ENCODE data around the gene MACROD2. TPM values are rescaled to one million over a fixed set of nuclear protein-coding genes. Genes with fewer than 3 reads are reported as not detected.

MACROD2 gene
- total RNA-seq, 1 donor from 2014 or later, result 2.5 TPM

- Mint-ChIP-seq H3K9me3 (ENCODE audit: unreplicated experiment) (no peaks in the 10 kb centered on the region), H3K27ac (ENCODE audit: unreplicated experiment) (no peak overlapping the region), H3K27me3 (ENCODE audit: unreplicated experiment) (no peaks in the 10 kb centered on the region), H3K36me3 (ENCODE audit: unreplicated experiment) (no peaks in the 10 kb centered on the region), H3K4me1 (ENCODE audit: unreplicated experiment) (peaks cover 5% of the 10 kb centered on the region), H3K4me3 (ENCODE audit: unreplicated experiment) (no peak overlapping the region)
- TF ChIP-seq, protein P1, sequence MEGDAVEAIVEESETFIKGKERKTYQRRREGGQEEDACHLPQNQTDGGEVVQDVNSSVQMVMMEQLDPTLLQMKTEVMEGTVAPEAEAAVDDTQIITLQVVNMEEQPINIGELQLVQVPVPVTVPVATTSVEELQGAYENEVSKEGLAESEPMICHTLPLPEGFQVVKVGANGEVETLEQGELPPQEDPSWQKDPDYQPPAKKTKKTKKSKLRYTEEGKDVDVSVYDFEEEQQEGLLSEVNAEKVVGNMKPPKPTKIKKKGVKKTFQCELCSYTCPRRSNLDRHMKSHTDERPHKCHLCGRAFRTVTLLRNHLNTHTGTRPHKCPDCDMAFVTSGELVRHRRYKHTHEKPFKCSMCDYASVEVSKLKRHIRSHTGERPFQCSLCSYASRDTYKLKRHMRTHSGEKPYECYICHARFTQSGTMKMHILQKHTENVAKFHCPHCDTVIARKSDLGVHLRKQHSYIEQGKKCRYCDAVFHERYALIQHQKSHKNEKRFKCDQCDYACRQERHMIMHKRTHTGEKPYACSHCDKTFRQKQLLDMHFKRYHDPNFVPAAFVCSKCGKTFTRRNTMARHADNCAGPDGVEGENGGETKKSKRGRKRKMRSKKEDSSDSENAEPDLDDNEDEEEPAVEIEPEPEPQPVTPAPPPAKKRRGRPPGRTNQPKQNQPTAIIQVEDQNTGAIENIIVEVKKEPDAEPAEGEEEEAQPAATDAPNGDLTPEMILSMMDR (IDR thresholded peaks at IDR 0.05), result no peak
- no peak for DNase-seq (ENCODE audit: extremely low spot score, unreplicated experiment)
Observed at GRCh38 chr20:15767999-15768741, 1772.9 kb downstream of the MACROD2 start.

GRCh38 chr20:15772826-15773225 is 1777.5 kb downstream of the MACROD2 start:
- TF ChIP-seq, protein P1 (IDR thresholded peaks at IDR 0.05), result no peak
- H3K27ac Mint-ChIP-seq (ENCODE audit: unreplicated experiment), result no peak overlapping the region
- DNase-seq (ENCODE audit: extremely low spot score, unreplicated experiment), result no peak
- peaks cover 2% of the 10 kb centered on the region for H3K4me1 Mint-ChIP-seq (ENCODE audit: unreplicated experiment)
- no peaks in the 10 kb centered on the region for H3K9me3 Mint-ChIP-seq (ENCODE audit: unreplicated experiment)
- H3K4me3 Mint-ChIP-seq (ENCODE audit: unreplicated experiment), result no peak overlapping the region
- no peaks in the 10 kb centered on the region for H3K36me3 Mint-ChIP-seq (ENCODE audit: unreplicated experiment)
- no peaks in the 10 kb centered on the region for H3K27me3 Mint-ChIP-seq (ENCODE audit: unreplicated experiment)

GRCh38 chr20:15774926-15775325 is 1779.6 kb downstream of the MACROD2 start:
- no peaks in the 10 kb centered on the region for H3K27me3 Mint-ChIP-seq (ENCODE audit: unreplicated experiment)
- H3K36me3 Mint-ChIP-seq (ENCODE audit: unreplicated experiment), result no peaks in the 10 kb centered on the region
- no peak overlapping the region for H3K4me3 Mint-ChIP-seq (ENCODE audit: unreplicated experiment)
- H3K9me3 Mint-ChIP-seq (ENCODE audit: unreplicated experiment), result no peaks in the 10 kb centered on the region
- no peak for DNase-seq (ENCODE audit: extremely low spot score, unreplicated experiment)
- H3K4me1 Mint-ChIP-seq (ENCODE audit: unreplicated experiment), result peaks cover 2% of the 10 kb centered on the region
- H3K27ac Mint-ChIP-seq (ENCODE audit: unreplicated experiment), result no peak overlapping the region
- TF ChIP-seq, protein P1 (IDR thresholded peaks at IDR 0.05), result no peak

GRCh38 chr20:15776770-15777466 is 1781.6 kb downstream of the MACROD2 start:
- H3K27me3 Mint-ChIP-seq (ENCODE audit: unreplicated experiment), result no peaks in the 10 kb centered on the region
- peaks cover 2% of the 10 kb centered on the region for H3K4me1 Mint-ChIP-seq (ENCODE audit: unreplicated experiment)
- no peaks in the 10 kb centered on the region for H3K36me3 Mint-ChIP-seq (ENCODE audit: unreplicated experiment)

GRCh38 chr20:15784020-15784419 is 1788.7 kb downstream of the MACROD2 start:
- H3K27ac Mint-ChIP-seq (ENCODE audit: unreplicated experiment), result no peak overlapping the region
- peaks cover 10% of the 10 kb centered on the region for H3K9me3 Mint-ChIP-seq (ENCODE audit: unreplicated experiment)
- H3K4me1 Mint-ChIP-seq (ENCODE audit: unreplicated experiment), result peaks cover 4% of the 10 kb centered on the region
- no peaks in the 10 kb centered on the region for H3K27me3 Mint-ChIP-seq (ENCODE audit: unreplicated experiment)
- no peak for DNase-seq (ENCODE audit: extremely low spot score, unreplicated experiment)
- no peaks in the 10 kb centered on the region for H3K36me3 Mint-ChIP-seq (ENCODE audit: unreplicated experiment)
- TF ChIP-seq, protein P1 (IDR thresholded peaks at IDR 0.05), result no peak
- H3K4me3 Mint-ChIP-seq (ENCODE audit: unreplicated experiment), result no peak overlapping the region

More at GRCh38 chr20:15776770-15777466, 1781.6 kb downstream of the MACROD2 start:
- Mint-ChIP-seq H3K27ac (ENCODE audit: unreplicated experiment) (no peak overlapping the region), H3K9me3 (ENCODE audit: unreplicated experiment) (peaks cover 6% of the 10 kb centered on the region), H3K4me3 (ENCODE audit: unreplicated experiment) (no peak overlapping the region)
- DNase-seq (ENCODE audit: extremely low spot score, unreplicated experiment), result no peak
- TF ChIP-seq, protein P1 (IDR thresholded peaks at IDR 0.05), result no peak

All from osteocyte (in vitro differentiated cells).